ENCODE results near the gene ZNF841.
"Not testable (repeated sequence)": the region's sequence is repeated elsewhere in the genome, so short reads cannot be mapped to it uniquely, and the experiment has no call there.

Gene ZNF841

GRCh38 chr19:52069653-52070052 is 25.9 kb downstream of the ZNF841 start:
- DNase-seq (ENCODE audit: low read depth in 1 of 2, low spot score in 1 of 2): no peak

- no peak for DNase-seq (ENCODE audit: low read depth in 1 of 2, low spot score in 1 of 2)
Observed at GRCh38 chr19:52066258-52066863, 29.2 kb downstream of the ZNF841 start.

GRCh38 chr19:52065399-52065798 is 30.2 kb downstream of the ZNF841 start:
- DNase-seq (ENCODE audit: low read depth in 1 of 2, low spot score in 1 of 2): no peak

GRCh38 chr19:52056480-52056879 is 39.1 kb downstream of the ZNF841 start:
- DNase-seq (ENCODE audit: low read depth in 1 of 2, low spot score in 1 of 2): not testable (repeated sequence)

- DNase-seq (ENCODE audit: low read depth in 1 of 2, low spot score in 1 of 2): not testable (repeated sequence)
Observed at GRCh38 chr19:52051736-52052135, 43.8 kb downstream of the ZNF841 start.

- peak; percentile 69 for DNase-seq (ENCODE audit: low read depth in 1 of 2, low spot score in 1 of 2)
Observed at GRCh38 chr19:52048555-52049501, 46.7 kb downstream of the ZNF841 start, which contains the start of gene ZNF432. TSS of gene ZNF432 (minus strand) at chr19:52048838. CDS start at chr19:52046868, 1,970 bp downstream.

GRCh38 chr19:52039169-52039568 is 56.4 kb downstream of the ZNF841 start:
- no peak for DNase-seq (ENCODE audit: low read depth in 1 of 2, low spot score in 1 of 2)

GRCh38 chr19:52034051-52034728 is 61.4 kb downstream of the ZNF841 start:
- no peak for DNase-seq (ENCODE audit: low read depth in 1 of 2, low spot score in 1 of 2)

GRCh38 chr19:52028780-52029123 is 66.8 kb downstream of the ZNF841 start:
- DNase-seq (ENCODE audit: low read depth in 1 of 2, low spot score in 1 of 2): no peak

GRCh38 chr19:52028027-52028779 is 67.4 kb downstream of the ZNF841 start, which contains the start of gene ZNF614:
TSS of gene ZNF614 (minus strand) at chr19:52028379. CDS start at chr19:52025745, 2,634 bp downstream.
- DNase-seq (ENCODE audit: low read depth in 1 of 2, low spot score in 1 of 2): peak; percentile 79

- not testable (repeated sequence) for DNase-seq (ENCODE audit: low read depth in 1 of 2, low spot score in 1 of 2)
Observed at GRCh38 chr19:52026255-52026990, 69.1 kb downstream of the ZNF841 start.

GRCh38 chr19:52024478-52024877 is 71.1 kb downstream of the ZNF841 start:
- not testable (repeated sequence) for DNase-seq (ENCODE audit: low read depth in 1 of 2, low spot score in 1 of 2)

- no peak for DNase-seq (ENCODE audit: low read depth in 1 of 2, low spot score in 1 of 2)
Observed at GRCh38 chr19:52022193-52022592, 73.4 kb downstream of the ZNF841 start.

- no peak for DNase-seq (ENCODE audit: low read depth in 1 of 2, low spot score in 1 of 2)
Observed at GRCh38 chr19:52020506-52020905, 75.1 kb downstream of the ZNF841 start.
